CD4-positive, alpha-beta T cell (primary cell): ENCODE results near the gene RRP12. TPM values are rescaled to one million over a fixed set of nuclear protein-coding genes. Genes with fewer than 3 reads are reported as not detected.

Source experiments
- ATAC-seq: fragments of 200-7000 bp; cut with Tn5 transposase; one replicate; pipeline ENCODE4 v1.10.0; 2022; ENCODE audit warnings: mild to moderate bottlenecking; ENCODE audit not compliant: poor library complexity
- CTCF ChIA-PET: fragments of 350-600 bp; sonication (Branson Sonifier 250); formaldehyde crosslinking; loops from one replicate; lab custom pipeline; 2021; ENCODE audit warnings: antibody characterized with exemption, inconsistent platforms; lab: Charles Lee
- POLR2A ChIA-PET: fragments of 350-600 bp; sonication (Branson Sonifier 250); formaldehyde crosslinking; loops from one replicate; lab custom pipeline; 2021; ENCODE audit warnings: antibody characterized with exemption, inconsistent platforms; lab: Charles Lee
- DNase-seq, 14 experiments: peaks; one replicate each; pipeline ENCODE4 v3.0.0-alpha.2; 2013 to 2020; ENCODE audit warnings: mixed read lengths in 2 of 14
- H3K27ac ChIP-seq, 2 donors: one replicate each; pipeline versions ENCODE4 v1.5.1 to v1.7.0; 2013; ENCODE audit warnings: low read length in 2 of 2, low read depth in 1 of 2, mild to moderate bottlenecking in 1 of 2
- H3K27me3 ChIP-seq, 2 experiments: 1 replicate in 1 of 2; 2 replicates in 1 of 2; pipeline versions ENCODE4 v1.6.1 to v1.7.0; 2013; ENCODE audit warnings: low read length in 2 of 2, control low read depth in 1 of 2, mild to moderate bottlenecking in 1 of 2, moderate library complexity in 1 of 2; ENCODE audit not compliant: insufficient read depth in 2 of 2, control insufficient read depth in 1 of 2
- H3K36me3 ChIP-seq: one replicate; pipeline ENCODE4 v1.6.1; 2013; ENCODE audit warnings: low read length, control low read depth; ENCODE audit not compliant: insufficient read depth
- H3K4me1 ChIP-seq: one replicate; pipeline ENCODE4 v1.6.1; 2013; ENCODE audit warnings: low read length, control low read depth; ENCODE audit not compliant: insufficient read depth
- H3K4me3 ChIP-seq: one replicate; pipeline ENCODE4 v1.5.1; 2013; ENCODE audit warnings: mild to moderate bottlenecking, low read length, moderate library complexity
- H3K9me3 ChIP-seq, 2 experiments: 1 replicate in 1 of 2; 2 replicates in 1 of 2; pipeline versions ENCODE4 v1.6.1 to v1.7.0; 2013; ENCODE audit warnings: low read length in 2 of 2, mild to moderate bottlenecking in 2 of 2, control low read depth in 1 of 2, moderate library complexity in 1 of 2; ENCODE audit not compliant: control insufficient read depth in 1 of 2, insufficient read depth in 1 of 2
- H3K27ac Mint-ChIP-seq: one replicate; pipeline ENCODE4 v1.8.0; 2020; ENCODE audit warnings: mixed read lengths
- H3K27me3 Mint-ChIP-seq: one replicate; pipeline ENCODE4 v1.8.0; 2021; ENCODE audit warnings: mixed read lengths
- H3K36me3 Mint-ChIP-seq: one replicate; pipeline ENCODE4 v1.8.0; 2021; ENCODE audit warnings: low read depth, mixed read lengths
- H3K4me1 Mint-ChIP-seq: one replicate; pipeline ENCODE4 v1.8.0; 2021; ENCODE audit warnings: low read depth, mixed read lengths
- H3K4me3 Mint-ChIP-seq: one replicate; pipeline ENCODE4 v1.8.0; 2020; ENCODE audit warnings: mild to moderate bottlenecking, mixed read lengths
- H3K9me3 Mint-ChIP-seq: one replicate; pipeline ENCODE4 v1.8.0; 2020; ENCODE audit warnings: mixed read lengths
- intact Hi-C, 2 experiments: fragments of 100-400 bp; cut with DNase I in 1 of 2; cut with micrococcal nuclease in 1 of 2; formaldehyde crosslinking; loops; one replicate each; pipeline versions ENCODE4 v1.15.1 to v1.9.0; 2023 to 2025; cut with DNase I, micrococcal nuclease
- total RNA-seq, 174 experiments: library from RNA in 2 of 174; stranded (reverse) in 2 of 174; gene quantifications; one replicate each; pipeline ENCODE4 v1.2.3 and lab custom pipeline; 2021 to 2026
- TF ChIP-seq, protein P1 (sequence below): fragments of 200-600 bp; IDR thresholded peaks from one replicate; pipeline ENCODE4 v1.8.0; 2022; ENCODE audit warnings: antibody characterized with exemption, mild to moderate bottlenecking

The RRP12 gene
- total RNA-seq, 2 experiments from 2014 or later: 84.2 to 87.6 TPM

GRCh38 chr10:97376413-97376812 lies 24.7 kb downstream of the RRP12 start:
- Histone ChIP-seq H3K4me1 (no peaks in the 10 kb centered on the region), H3K4me3 (no peak overlapping the region), H3K9me3 (no peaks in the 10 kb centered on the region), H3K36me3 (peaks cover 62% of the 10 kb centered on the region), H3K27me3 (no peaks in the 10 kb centered on the region), H3K27ac (no peak overlapping the region)
- H3K4me1 Mint-ChIP-seq: no peaks in the 10 kb centered on the region
- H3K27me3 Mint-ChIP-seq: no peaks in the 10 kb centered on the region
- intact Hi-C loops: no loop called here
- no peaks in the 10 kb centered on the region for H3K9me3 Mint-ChIP-seq
- ChIA-PET CTCF (no interaction called here), POLR2A (no interaction called here)
- peaks cover 50% of the 10 kb centered on the region for H3K36me3 Mint-ChIP-seq
- TF ChIP-seq, protein P1, sequence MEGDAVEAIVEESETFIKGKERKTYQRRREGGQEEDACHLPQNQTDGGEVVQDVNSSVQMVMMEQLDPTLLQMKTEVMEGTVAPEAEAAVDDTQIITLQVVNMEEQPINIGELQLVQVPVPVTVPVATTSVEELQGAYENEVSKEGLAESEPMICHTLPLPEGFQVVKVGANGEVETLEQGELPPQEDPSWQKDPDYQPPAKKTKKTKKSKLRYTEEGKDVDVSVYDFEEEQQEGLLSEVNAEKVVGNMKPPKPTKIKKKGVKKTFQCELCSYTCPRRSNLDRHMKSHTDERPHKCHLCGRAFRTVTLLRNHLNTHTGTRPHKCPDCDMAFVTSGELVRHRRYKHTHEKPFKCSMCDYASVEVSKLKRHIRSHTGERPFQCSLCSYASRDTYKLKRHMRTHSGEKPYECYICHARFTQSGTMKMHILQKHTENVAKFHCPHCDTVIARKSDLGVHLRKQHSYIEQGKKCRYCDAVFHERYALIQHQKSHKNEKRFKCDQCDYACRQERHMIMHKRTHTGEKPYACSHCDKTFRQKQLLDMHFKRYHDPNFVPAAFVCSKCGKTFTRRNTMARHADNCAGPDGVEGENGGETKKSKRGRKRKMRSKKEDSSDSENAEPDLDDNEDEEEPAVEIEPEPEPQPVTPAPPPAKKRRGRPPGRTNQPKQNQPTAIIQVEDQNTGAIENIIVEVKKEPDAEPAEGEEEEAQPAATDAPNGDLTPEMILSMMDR: no peak
- H3K27ac Mint-ChIP-seq: no peak overlapping the region
- H3K4me3 Mint-ChIP-seq: no peak overlapping the region
- ATAC-seq (no peak), DNase-seq (peak in 2 of 14 experiments; percentile 8 to 30)

- H3K27ac Mint-ChIP-seq: no peak overlapping the region
- no peak for ATAC-seq
Measured at GRCh38 chr10:97373456-97373855, 27.7 kb downstream of the RRP12 start.

DNA sequence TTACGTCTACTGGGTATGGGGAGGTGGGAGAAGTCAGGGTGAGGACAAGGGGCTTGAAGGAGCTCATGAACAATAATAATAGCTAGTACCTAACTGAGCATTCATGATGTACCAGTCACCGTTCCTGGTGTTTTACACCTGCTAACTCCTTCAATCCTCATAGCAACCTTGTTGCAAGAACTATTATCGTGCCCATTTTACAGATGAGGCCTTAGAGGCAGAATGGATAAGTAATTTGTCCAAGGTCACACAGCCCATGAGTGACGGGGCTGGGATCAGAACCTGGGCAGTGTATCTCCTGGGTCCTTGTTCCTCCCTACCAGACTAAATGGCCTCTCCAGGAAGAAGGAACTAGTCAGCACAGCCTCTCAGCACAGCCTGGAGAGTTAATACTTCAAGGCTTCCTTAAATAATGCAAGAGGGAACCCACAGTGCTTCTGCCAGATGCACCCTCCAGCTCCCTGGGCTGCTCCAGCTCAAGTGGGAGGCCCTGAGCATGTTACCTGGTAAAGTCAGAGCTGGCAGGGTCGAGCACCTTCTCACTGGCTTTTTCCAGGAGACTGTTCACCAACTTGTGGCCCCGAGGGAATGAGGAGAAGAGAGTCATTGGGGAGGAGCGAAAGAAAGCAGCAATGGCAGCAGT lies 28.8 kb downstream of the RRP12 start:
- POLR2A ChIA-PET: no interaction called here
- CTCF ChIA-PET: no interaction called here
- no peak overlapping the region for H3K4me3 Mint-ChIP-seq
- TF ChIP-seq, protein P1: no peak
- no peaks in the 10 kb centered on the region for H3K27me3 Mint-ChIP-seq
- Histone ChIP-seq H3K9me3 (no peaks in the 10 kb centered on the region), H3K27ac (no peak overlapping the region), H3K4me1 (no peaks in the 10 kb centered on the region), H3K4me3 (no peak overlapping the region), H3K27me3 (no peaks in the 10 kb centered on the region), H3K36me3 (peaks cover 58% of the 10 kb centered on the region)
- H3K9me3 Mint-ChIP-seq: no peaks in the 10 kb centered on the region
- intact Hi-C loops: no loop called here
- DNase-seq: no peak
- H3K36me3 Mint-ChIP-seq: peaks cover 48% of the 10 kb centered on the region
- ATAC-seq: no peak
- H3K4me1 Mint-ChIP-seq: no peaks in the 10 kb centered on the region
- H3K27ac Mint-ChIP-seq: no peak overlapping the region

More at GRCh38 chr10:97373456-97373855, 27.7 kb downstream of the RRP12 start:
- Mint-ChIP-seq H3K9me3 (no peaks in the 10 kb centered on the region), H3K27me3 (no peaks in the 10 kb centered on the region), H3K4me3 (no peak overlapping the region), H3K36me3 (peaks cover 54% of the 10 kb centered on the region), H3K4me1 (no peaks in the 10 kb centered on the region)
- no peaks in the 10 kb centered on the region for H3K27me3 ChIP-seq
- peak in 1 of 14 experiments; percentile 9 for DNase-seq
- POLR2A ChIA-PET: no interaction called here
- H3K27ac ChIP-seq: no peak overlapping the region
- H3K4me3 ChIP-seq: no peak overlapping the region
- H3K4me1 ChIP-seq: no peaks in the 10 kb centered on the region
- intact Hi-C loops: no loop called here
- CTCF ChIA-PET: no interaction called here
- peaks cover 64% of the 10 kb centered on the region for H3K36me3 ChIP-seq
- H3K9me3 ChIP-seq: no peaks in the 10 kb centered on the region
- TF ChIP-seq, protein P1: no peak
